ENCODE results near the gene RAB11FIP3. TPM values are rescaled to one million over a fixed set of nuclear protein-coding genes. Genes with fewer than 3 reads are reported as not detected.

RAB11FIP3 gene
- total RNA-seq, 1 donor from 2014 or later = 34.5 TPM

GRCh38 chr16:548586-548985 lies 123.1 kb downstream of the RAB11FIP3 start:
- TF ChIP-seq CTCF (IDR thresholded peaks at IDR 0.05; ENCODE audit: insufficient read depth, low read length, poor library complexity, severe bottlenecking) = no peak
- H3K36me3 ChIP-seq (ENCODE audit: control insufficient read depth, insufficient read depth, low read length) = peaks cover 1% of the 10 kb centered on the region
- no peaks in the 10 kb centered on the region for H3K27me3 ChIP-seq (ENCODE audit: control insufficient read depth, insufficient read depth, low read length)
- no peak overlapping the region for H3K4me3 ChIP-seq (ENCODE audit: low read depth, low read length)
- DNase-seq (ENCODE audit: low read depth) = no peak

- Histone ChIP-seq H3K27me3 (ENCODE audit: control insufficient read depth, insufficient read depth, low read length) (no peaks in the 10 kb centered on the region), H3K36me3 (ENCODE audit: control insufficient read depth, insufficient read depth, low read length) (peaks cover 1% of the 10 kb centered on the region), H3K4me3 (ENCODE audit: low read depth, low read length) (no peak overlapping the region)
- no peak for DNase-seq (ENCODE audit: low read depth)
- TF ChIP-seq CTCF (IDR thresholded peaks at IDR 0.05; ENCODE audit: insufficient read depth, low read length, poor library complexity, severe bottlenecking) = no peak
These were observed 124.3 kb downstream of the RAB11FIP3 start for GRCh38 chr16:549544-550263.

GRCh38 chr16:551210-551609 lies 125.8 kb downstream of the RAB11FIP3 start:
- TF ChIP-seq CTCF (IDR thresholded peaks at IDR 0.05; ENCODE audit: insufficient read depth, low read length, poor library complexity, severe bottlenecking) = no peak
- H3K36me3 ChIP-seq (ENCODE audit: control insufficient read depth, insufficient read depth, low read length) = peaks cover 1% of the 10 kb centered on the region
- no peaks in the 10 kb centered on the region for H3K27me3 ChIP-seq (ENCODE audit: control insufficient read depth, insufficient read depth, low read length)
- DNase-seq (ENCODE audit: low read depth) = no peak
- H3K4me3 ChIP-seq (ENCODE audit: low read depth, low read length) = no peak overlapping the region

- Histone ChIP-seq H3K4me3 (ENCODE audit: low read depth, low read length) (no peak overlapping the region), H3K36me3 (ENCODE audit: control insufficient read depth, insufficient read depth, low read length) (peaks cover 1% of the 10 kb centered on the region), H3K27me3 (ENCODE audit: control insufficient read depth, insufficient read depth, low read length) (peaks cover 7% of the 10 kb centered on the region)
- no peak for TF ChIP-seq CTCF (IDR thresholded peaks at IDR 0.05; ENCODE audit: insufficient read depth, low read length, poor library complexity, severe bottlenecking)
- DNase-seq (ENCODE audit: low read depth) = no peak
These were observed 126.7 kb downstream of the RAB11FIP3 start for GRCh38 chr16:552171-552570.

GRCh38 chr16:553601-554296 lies 128.3 kb downstream of the RAB11FIP3 start:
- H3K4me3 ChIP-seq (ENCODE audit: low read depth, low read length) = no peak overlapping the region
- TF ChIP-seq CTCF (IDR thresholded peaks at IDR 0.05; ENCODE audit: insufficient read depth, low read length, poor library complexity, severe bottlenecking) = no peak
- no peak for DNase-seq (ENCODE audit: low read depth)
- H3K27me3 ChIP-seq (ENCODE audit: control insufficient read depth, insufficient read depth, low read length) = peaks cover 22% of the 10 kb centered on the region
- H3K36me3 ChIP-seq (ENCODE audit: control insufficient read depth, insufficient read depth, low read length) = peaks cover 1% of the 10 kb centered on the region
